ENCODE measurements around the gene DSC3.

The DSC3 gene

DNA sequence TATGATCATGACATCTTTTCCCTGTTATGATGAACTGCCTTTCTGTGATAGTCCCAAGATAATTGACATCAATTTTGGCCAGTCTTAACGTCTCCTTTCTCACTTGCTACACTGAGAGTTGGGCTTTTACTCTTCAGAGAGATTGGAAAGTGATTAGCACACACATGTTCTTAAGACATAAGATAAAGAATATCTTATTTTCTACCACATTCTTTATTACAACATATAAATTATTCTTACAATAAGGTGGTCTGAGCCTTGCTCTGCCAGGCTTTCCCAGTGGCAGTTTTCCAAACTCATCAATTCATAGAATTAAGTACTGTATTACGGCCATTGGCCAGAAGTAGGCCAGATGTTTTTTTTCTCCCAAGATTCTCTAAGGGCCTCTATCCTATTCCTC is 5.7 kb upstream of the DSC3 start:
- Histone ChIP-seq H3F3A (ENCODE audit: insufficient read depth, low read length) (no peaks in the 10 kb centered on the region), H3K4me3 (ENCODE audit: low read length) (no peak overlapping the region), H3K36me3 (replicated peaks; ENCODE audit: insufficient read depth, low read length) (no peaks in the 10 kb centered on the region), H3K9me2 (replicated peaks; ENCODE audit: insufficient read depth, low read length) (no peaks in the 10 kb centered on the region), H3K27me3 (replicated peaks; ENCODE audit: insufficient read depth, low read length) (no peaks in the 10 kb centered on the region), H3K9me3 (replicated peaks; ENCODE audit: insufficient read depth, low read length) (no peaks in the 10 kb centered on the region), H2AFZ (ENCODE audit: low read length) (no peak overlapping the region), H3K27ac (ENCODE audit: low read length) (no peak overlapping the region), H3K79me2 (ENCODE audit: low read length) (no peaks in the 10 kb centered on the region), H4K20me1 (ENCODE audit: insufficient read depth, low read length) (no peaks in the 10 kb centered on the region), H3K9ac (ENCODE audit: low read length) (no peak overlapping the region), H3K4me2 (ENCODE audit: low read depth, low read length) (no peak overlapping the region), H3K4me1 (ENCODE audit: low read length) (no peaks in the 10 kb centered on the region)
- DNase-seq, result no peak
- TF ChIP-seq EZH2 (optimal IDR thresholded peaks at IDR 0.05; ENCODE audit: low read depth, low read length) (no peak), EZH2phosphoT487 (IDR thresholded peaks at IDR 0.05; ENCODE audit: low read length) (no peak)
- TF ChIP-seq, protein P1, sequence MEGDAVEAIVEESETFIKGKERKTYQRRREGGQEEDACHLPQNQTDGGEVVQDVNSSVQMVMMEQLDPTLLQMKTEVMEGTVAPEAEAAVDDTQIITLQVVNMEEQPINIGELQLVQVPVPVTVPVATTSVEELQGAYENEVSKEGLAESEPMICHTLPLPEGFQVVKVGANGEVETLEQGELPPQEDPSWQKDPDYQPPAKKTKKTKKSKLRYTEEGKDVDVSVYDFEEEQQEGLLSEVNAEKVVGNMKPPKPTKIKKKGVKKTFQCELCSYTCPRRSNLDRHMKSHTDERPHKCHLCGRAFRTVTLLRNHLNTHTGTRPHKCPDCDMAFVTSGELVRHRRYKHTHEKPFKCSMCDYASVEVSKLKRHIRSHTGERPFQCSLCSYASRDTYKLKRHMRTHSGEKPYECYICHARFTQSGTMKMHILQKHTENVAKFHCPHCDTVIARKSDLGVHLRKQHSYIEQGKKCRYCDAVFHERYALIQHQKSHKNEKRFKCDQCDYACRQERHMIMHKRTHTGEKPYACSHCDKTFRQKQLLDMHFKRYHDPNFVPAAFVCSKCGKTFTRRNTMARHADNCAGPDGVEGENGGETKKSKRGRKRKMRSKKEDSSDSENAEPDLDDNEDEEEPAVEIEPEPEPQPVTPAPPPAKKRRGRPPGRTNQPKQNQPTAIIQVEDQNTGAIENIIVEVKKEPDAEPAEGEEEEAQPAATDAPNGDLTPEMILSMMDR (IDR thresholded peaks at IDR 0.05; ENCODE audit: low read length), result no peak

DNA sequence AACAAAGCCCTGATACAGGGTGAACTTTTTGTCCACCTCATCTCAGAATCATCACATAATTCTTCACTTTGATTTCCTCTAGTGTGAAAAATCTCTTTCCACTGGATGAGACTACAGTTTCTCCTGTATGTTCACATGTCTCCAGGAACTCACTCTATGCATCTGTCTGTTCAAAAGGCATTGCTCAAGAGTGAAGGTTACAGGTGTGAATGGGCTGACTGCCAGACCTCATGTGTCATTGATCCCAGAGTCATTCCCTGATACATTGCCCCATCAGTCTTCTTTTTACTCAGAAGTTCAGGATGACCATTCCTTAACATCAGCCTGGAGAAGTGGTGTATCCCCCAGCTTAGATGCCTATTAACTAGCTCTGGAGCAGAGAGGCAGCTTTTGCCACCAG is 4.4 kb upstream of the DSC3 start:
- TF ChIP-seq EZH2 (optimal IDR thresholded peaks at IDR 0.05; ENCODE audit: low read depth, low read length) (no peak), EZH2phosphoT487 (IDR thresholded peaks at IDR 0.05; ENCODE audit: low read length) (no peak)
- TF ChIP-seq, protein P1 (IDR thresholded peaks at IDR 0.05; ENCODE audit: low read length), result no peak
- no peak overlapping the region for H3K4me2 ChIP-seq (ENCODE audit: low read depth, low read length)

DNA sequence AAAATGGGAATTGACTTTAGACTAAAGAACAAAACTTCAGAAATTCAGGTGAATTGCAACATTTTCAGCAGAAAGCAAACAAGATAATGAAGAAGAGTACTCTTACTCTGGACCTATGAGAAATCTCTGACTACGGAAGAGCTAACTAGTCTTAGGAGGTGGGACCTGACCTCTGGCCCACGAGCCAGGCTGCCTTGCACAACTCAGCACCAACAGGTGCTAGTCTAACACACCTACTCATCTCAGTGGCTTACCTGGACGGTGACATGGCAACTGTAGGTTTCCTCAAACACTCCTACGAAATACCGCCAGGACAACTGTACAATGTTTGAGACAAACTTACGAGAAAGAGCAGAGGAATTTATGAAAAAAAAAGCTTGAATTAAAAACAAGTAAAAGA is 3.1 kb upstream of the DSC3 start:
- Histone ChIP-seq H3K4me1 (ENCODE audit: low read length) (no peaks in the 10 kb centered on the region), H3K9me3 (replicated peaks; ENCODE audit: insufficient read depth, low read length) (no peaks in the 10 kb centered on the region), H3K9ac (ENCODE audit: low read length) (no peak overlapping the region), H3K9me2 (replicated peaks; ENCODE audit: insufficient read depth, low read length) (no peaks in the 10 kb centered on the region), H2AFZ (ENCODE audit: low read length) (no peak overlapping the region), H3K27me3 (replicated peaks; ENCODE audit: insufficient read depth, low read length) (no peaks in the 10 kb centered on the region), H3F3A (ENCODE audit: insufficient read depth, low read length) (no peaks in the 10 kb centered on the region), H3K4me2 (ENCODE audit: low read depth, low read length) (no peak overlapping the region), H4K20me1 (ENCODE audit: insufficient read depth, low read length) (no peaks in the 10 kb centered on the region), H3K27ac (ENCODE audit: low read length) (no peak overlapping the region), H3K4me3 (ENCODE audit: low read length) (no peak overlapping the region), H3K36me3 (replicated peaks; ENCODE audit: insufficient read depth, low read length) (no peaks in the 10 kb centered on the region), H3K79me2 (ENCODE audit: low read length) (no peaks in the 10 kb centered on the region)
- TF ChIP-seq EZH2phosphoT487 (IDR thresholded peaks at IDR 0.05; ENCODE audit: low read length) (no peak), EZH2 (optimal IDR thresholded peaks at IDR 0.05; ENCODE audit: low read depth, low read length) (no peak)
- TF ChIP-seq, protein P1 (IDR thresholded peaks at IDR 0.05; ENCODE audit: low read length), result no peak
- DNase-seq, result no peak

More for the DNA sequence above, 4.4 kb upstream of the DSC3 start:
- Histone ChIP-seq H3K4me1 (ENCODE audit: low read length) (no peaks in the 10 kb centered on the region), H3K9me3 (replicated peaks; ENCODE audit: insufficient read depth, low read length) (no peaks in the 10 kb centered on the region), H3K27ac (ENCODE audit: low read length) (no peak overlapping the region), H3K9ac (ENCODE audit: low read length) (no peak overlapping the region), H3K4me3 (ENCODE audit: low read length) (no peak overlapping the region), H3K27me3 (replicated peaks; ENCODE audit: insufficient read depth, low read length) (no peaks in the 10 kb centered on the region), H4K20me1 (ENCODE audit: insufficient read depth, low read length) (no peaks in the 10 kb centered on the region), H3K9me2 (replicated peaks; ENCODE audit: insufficient read depth, low read length) (no peaks in the 10 kb centered on the region), H3K36me3 (replicated peaks; ENCODE audit: insufficient read depth, low read length) (no peaks in the 10 kb centered on the region), H2AFZ (ENCODE audit: low read length) (no peak overlapping the region), H3F3A (ENCODE audit: insufficient read depth, low read length) (no peaks in the 10 kb centered on the region), H3K79me2 (ENCODE audit: low read length) (no peaks in the 10 kb centered on the region)
- DNase-seq, result no peak
